Sigmoid colon (tissue), 4 donors: ENCODE measurements around the gene PPM1L.

Source experiments
- CTCF ChIP-seq, 4 experiments: fragments of 450-650 bp in 3 of 4; fragments of 200-600 bp in 1 of 4; IDR thresholded peaks; one replicate each; pipeline ENCODE4 v1.5.1; 2016 to 2019; ENCODE audit warnings: antibody characterized with exemption in 4 of 4, mild to moderate bottlenecking in 3 of 4, moderate library complexity in 2 of 4
- POLR2AphosphoS5 ChIP-seq, 4 donors: sonication (generic); formaldehyde crosslinking; IDR thresholded peaks; one replicate each; pipeline ENCODE4 v1.6.1; 2017; ENCODE audit warnings: antibody characterized with exemption in 4 of 4

GRCh38 chr3:161082063-161082462, 326.0 kb downstream of the PPM1L start:
- no peak for TF ChIP-seq CTCF (IDR thresholded peaks at IDR 0.05)
- no peak for TF ChIP-seq POLR2AphosphoS5 (IDR thresholded peaks at IDR 0.05)
